Mucosa of gallbladder (tissue), 1 donor: ENCODE data around the gene DUSP9. TPM values are rescaled to one million over a fixed set of nuclear protein-coding genes. Genes with fewer than 3 reads are reported as not detected.

Source experiments
- DNase-seq: peaks from one replicate; pipeline ENCODE4 v3.0.0-alpha.2; 2020; ENCODE audit warnings: low spot score
- total RNA-seq: library from RNA; stranded (reverse); gene quantifications from one replicate; pipeline ENCODE4 v1.2.1, GENCODE V29; 2021
- donor health status: DM: no; HTN: no; CAD: no.

DUSP9 gene
- total RNA-seq, 1 donor from 2014 or later, result 0.12 TPM

DNA sequence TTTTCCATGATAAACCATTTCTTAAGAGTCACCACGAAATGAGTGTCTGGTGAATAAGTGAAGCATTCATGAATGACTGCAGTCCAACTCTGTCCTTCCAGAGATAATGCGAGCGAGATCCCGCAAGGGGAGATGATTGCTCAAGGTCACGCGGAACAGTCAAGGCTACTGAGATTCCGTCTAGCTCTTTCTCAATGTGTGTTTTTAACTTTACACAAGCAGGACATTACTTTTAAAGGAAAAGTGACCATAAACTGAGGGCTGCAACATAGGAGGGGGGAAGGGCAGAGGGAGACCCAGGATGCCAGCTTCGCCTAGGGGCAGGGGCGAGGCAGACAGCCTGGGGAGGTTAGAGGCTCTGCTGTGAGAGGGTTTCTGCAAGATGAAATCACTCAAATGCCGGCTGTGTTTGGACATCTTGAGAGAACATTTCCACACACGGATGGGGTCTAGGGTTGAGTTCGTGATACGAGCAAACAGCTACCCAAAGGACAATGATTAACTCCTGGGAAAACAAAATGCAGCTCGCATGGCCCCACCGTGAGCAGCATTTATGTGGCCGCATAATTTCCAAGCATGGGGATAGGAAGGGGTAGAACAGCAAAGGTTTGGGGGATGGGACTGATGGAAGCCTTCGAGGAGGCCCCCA is 24.2 kb upstream of the DUSP9 start:
- no peak for DNase-seq

DNA sequence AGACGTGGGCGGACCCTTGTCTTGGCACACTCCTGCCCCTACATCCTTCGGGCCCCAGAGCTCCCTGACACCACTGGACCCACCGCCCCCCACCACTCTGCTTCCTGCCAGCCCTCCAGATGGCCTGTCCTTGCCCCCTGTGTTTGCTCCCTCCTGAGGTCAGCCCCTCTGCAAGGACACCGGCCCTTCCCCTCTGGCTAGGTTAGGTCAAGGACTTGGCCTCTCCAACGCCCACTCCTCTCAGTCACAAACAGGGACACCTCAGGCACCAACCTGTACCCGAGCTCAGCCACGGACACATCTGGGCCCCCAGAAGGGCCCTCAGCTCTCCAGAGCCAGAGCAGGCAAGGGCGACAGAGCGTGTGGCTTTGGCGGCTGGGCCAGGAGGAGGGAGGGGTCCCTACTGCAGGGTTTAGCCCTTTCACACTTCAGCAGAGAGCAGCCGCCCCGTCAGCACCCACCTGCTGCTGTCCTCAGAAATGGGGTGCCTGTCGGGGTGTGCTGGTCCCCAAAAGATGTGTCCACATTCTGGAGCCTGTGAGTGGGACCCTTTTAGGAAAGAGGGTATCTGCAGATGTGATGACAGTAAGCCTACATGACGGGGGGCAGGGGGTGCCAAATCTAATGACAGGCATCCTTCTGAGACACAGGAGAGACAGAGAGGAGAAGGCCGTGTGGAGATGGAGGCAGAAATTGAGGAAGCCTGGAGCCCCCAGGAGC is 23.5 kb upstream of the DUSP9 start:
- DNase-seq, result no peak

DNA sequence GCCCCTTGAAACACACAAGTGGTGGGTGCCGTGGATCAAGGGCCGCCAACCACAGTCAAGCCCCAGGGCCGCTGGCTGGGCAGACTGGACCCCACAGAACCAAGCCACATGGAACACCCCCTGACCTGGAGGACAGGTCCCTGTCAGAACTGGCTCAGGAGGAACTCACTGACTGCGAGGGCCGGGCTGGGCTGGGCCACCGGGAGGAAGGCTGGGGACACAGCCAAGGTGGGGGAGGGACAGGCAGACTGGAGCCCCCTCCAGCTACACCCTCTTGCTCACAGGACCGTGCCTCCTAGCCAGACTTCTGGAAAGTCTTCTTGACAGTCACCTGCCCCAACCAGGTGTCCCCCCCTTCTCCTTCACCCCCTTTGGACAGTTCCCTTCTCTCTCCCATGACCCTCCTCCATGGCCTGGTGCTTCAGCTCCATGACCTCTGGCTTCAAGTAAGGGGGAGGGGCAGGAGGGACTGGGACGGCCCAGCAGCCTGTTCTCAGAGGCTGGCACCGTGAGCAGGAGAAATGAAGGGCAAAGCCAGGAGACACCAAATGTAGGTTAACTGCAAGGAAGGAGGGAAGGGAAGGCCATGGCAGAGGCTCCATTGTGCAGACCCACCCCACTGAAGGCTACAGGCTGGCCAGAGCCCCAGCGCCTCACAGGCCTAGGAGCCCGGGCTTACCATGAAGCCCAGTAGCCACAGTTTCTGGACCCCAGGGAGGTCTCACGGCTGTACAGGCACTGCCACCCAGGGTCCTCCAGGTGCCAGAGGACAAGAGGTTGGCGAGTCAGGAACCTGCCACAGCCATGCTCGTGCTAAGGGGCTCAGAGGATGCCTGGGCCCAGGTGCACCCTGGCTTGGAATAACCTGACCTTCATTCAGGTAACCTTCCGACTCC is 22.6 kb upstream of the DUSP9 start:
- no peak for DNase-seq

DNA sequence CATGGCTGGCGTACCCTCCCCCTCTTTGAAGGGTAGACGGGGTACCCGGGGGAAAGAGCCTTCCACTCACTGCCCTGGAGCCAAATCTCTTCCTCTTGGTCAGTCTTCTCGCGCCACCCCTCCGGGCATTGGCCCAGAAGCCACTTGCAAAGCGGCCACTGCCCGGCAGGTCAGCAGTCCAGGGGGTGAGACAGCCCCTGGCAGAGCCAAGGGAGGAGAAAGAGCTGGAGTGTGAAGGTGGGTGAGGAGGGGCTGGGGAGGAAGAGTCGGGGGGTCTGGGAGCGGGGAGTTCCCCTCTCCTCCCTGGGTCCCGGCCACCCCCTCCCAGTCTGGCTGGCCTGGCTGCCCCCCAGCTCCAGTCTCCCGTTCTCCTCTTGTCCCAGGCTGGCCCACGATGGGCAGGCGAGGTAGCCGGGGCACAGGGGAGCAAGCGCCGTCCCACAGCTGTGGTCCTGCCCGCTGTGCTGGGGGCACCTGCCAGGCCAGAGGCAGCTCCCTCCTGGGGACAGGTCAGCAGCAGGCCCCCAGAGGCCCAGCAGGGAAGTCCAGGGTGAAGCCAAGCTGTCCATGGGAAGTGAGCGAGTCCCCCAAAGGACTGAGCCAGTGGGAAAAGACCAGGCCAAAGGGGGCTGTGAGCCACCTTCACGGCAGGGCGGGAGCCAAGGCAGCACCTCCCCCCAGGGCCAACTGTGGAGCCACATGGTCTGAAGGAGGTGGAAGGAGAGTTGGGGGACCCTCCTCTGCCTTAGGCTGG is 21.6 kb upstream of the DUSP9 start:
- no peak for DNase-seq

DNA sequence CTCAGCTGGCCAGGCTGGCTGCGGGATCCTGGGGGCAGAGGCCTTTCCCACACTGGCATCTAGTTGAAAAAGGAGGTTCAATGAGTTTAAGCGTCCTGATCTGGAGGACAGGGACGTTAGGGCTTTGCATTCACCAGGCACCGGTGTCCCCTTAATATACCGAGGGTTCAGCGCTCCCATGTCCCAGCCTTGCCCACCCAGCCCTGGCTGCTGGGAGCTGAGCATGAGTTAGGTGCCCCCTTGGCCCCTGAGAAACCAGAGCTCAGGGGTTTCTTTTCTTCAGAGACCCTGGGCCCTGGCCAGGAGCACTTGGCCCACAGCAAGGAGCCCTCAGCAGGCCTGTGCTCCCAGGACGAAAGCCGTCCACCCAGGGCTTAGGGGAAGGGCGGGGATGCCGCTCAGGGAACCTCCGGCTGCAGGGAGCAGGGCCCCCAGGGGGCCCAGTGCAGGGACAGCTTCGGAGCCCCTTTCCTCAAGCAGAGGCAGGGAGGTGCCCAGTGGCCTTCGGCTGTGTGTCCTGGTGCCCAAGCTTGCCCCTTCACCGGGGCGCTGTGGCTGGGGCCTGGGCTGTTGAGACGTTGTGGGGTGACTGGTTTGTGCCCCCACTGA is 20.9 kb upstream of the DUSP9 start:
- no peak for DNase-seq

DNA sequence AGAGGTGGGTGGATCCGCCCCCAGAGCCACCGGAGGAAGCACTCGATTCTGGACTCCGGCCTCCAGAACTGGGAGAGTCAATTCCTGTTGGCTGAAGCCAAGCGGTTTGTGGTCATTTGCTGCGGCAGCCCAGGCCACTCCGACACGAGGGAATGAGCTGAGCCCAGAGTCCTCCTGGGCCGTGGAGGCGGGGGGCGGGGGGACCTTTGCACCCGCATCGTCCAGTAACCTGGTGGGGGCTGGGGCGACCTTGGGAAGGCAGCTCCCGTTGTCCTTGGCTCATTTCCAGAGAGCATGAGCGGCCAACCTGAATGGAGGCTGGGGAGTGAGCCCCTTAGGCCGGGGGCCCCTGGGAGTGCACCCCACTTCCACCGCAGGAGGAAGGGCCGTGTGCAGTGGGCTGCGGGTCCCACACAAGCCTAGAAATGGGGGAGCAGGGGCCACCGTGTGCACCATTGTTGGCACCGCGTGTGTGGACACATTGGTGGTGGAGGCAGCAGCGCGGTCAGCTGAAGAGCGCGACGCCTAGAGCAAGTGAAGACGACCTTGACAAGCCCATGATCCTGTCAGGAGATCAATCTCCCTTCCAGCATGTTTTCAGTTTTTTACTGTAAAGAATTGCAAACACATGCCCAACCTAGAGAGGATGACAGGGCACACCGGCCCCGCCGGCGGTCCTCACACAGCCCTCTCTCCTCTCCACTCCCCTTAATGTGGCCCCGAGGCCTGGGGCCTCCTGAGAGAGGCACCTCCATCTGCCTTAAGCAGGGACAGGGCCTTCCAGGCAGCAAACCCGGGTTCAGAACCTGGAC is 19.9 kb upstream of the DUSP9 start:
- no peak for DNase-seq

DNA sequence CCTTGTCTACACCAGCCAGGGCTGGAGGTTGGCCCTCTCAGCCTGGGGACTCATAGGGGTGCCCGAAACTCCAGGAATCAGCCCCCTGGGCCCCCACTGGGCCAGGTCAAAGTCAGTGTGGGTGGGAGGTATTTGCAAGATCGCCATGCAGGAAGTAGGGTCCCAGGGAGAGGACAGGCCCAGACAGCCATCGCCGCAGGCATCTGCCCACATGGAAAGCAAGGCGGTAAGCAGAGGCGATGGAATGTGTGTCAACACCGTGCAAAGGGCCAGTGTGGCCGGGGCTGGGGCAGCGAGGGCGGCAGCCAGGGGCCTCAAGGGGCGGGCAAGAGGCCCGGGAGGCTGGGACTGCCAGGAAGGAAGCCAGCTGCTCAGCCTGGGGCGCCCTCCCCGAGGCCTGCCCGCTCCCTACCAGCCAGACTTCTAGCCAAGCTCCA is 19.3 kb upstream of the DUSP9 start:
- no peak for DNase-seq

DNA sequence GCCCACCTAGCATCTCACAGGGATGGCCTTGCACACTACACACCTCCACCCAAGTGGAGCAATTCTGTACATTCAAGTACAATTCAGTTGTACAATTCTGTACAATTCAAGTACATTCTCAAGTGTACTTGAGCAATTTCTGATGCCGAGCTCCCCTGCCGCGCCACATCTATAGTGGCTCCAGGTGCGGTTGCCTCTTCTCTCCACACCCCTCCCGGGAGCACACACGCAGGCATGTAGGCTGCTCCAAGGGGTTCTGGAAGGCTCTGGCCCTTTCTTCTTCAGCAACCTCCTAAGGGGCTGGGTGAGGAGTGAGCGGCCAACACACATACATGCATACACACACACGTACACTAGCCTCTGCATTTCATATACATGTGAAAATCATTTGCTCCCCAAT is 18.9 kb upstream of the DUSP9 start:
- no peak for DNase-seq

DNA sequence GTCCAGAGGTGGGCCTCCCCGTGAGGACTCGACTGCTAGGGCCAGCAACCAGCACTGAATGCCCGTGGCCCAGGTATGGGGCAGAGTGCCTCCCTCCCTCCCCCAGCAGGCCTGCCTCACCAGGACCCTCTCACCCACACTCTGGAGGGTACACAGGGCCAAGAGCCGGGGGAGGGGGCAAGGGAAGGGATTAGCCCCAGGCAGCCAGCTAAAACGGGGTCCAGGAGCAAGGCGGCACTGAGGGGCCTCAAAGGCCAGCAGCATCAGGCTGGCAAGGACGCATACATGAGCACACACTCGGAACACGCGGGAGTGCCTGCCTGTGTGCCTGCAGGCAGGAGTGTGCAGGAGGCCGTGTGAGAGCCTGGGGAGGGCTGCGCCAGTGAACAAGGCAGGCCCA is 18.3 kb upstream of the DUSP9 start:
- no peak for DNase-seq

DNA sequence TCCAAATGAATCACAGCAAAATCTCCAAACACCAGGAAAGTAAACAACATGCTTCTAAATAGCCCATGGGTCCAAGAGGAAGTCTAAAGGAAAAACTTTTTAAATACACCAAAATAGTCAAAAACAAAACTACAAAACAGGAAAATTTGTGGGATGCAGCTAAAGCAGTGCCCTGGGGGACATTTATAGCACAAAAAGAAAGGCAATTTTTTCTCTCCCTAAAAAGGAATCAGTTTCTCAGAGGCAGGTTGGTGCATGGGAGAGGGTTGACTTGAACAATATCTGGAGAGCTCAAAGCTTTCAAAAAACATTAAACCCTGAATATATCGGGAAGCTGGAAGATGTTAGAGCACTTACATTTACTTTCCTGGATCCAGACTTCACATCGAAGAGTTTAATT is 15.7 kb upstream of the DUSP9 start:
- DNase-seq, result no peak

DNA sequence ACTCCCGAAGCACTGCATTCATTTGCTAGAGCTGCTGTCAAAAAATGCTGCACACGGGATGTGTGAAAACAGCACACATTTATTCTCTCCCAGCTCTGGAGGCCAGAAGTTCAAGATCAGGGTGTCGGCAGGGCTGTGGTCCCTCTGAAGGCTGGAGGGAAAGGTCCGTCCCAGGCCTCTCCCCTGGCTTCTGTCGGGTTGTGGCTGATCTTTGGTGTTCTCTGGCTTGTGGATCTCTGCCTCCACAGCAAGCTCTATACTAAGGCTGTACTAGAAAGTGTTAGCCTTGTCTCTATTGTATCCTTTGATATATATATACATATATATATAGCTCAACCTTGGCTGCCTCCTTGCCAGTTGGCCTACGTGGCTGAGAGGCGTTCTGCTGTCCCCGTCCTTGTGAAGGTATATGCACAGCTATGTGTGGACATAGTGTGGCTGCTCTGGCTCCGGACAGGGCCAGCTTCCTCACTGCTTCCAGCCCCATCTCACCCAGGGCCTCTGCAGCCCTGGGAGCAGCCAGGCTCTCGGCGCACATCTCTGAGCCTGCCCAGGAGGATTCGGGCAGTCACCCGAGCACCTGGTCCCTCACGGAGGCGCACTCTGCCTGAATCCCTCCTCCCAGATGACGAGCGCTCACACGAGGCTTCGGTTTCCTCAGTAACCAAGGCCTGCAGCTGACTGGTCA is 15.0 kb upstream of the DUSP9 start:
- no peak for DNase-seq

DNA sequence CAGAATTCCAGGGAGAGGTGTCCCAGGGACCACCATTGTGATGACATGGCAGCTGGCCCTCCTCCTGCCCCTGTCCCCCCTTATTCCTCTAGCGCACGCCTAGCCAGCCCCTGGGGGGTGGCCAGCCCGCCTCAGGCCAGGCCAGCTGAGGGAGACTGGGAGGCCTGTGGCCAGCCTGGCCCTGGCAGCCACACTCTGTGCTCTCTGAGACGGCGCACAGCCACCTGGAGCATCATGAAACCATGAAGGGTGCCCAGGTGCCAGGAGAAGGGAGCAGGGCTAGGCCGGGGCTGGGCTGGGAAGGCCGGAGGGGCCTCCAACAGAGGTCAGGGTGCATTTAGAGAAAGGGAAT is 14.4 kb upstream of the DUSP9 start:
- no peak for DNase-seq

DNA sequence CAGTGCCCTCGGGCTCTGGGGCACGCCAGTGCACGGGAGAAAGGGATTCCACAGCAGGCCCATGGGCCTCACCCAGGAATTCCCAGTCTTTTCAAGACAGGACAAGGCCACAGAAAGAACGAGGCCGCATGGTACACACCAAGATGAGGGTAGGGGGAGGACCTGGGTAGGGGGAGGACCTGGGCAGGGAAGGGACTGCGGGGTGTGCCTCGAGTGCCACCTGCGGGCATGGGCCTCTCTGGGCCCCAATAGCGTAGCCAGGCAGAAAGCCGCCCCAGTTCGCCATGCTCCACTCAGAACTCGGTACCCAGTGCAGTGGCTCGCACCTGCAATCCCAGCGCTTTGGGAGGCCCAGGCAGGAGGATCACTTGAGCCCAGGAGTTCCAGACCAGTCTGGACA is 14.0 kb upstream of the DUSP9 start:
- no peak for DNase-seq

DNA sequence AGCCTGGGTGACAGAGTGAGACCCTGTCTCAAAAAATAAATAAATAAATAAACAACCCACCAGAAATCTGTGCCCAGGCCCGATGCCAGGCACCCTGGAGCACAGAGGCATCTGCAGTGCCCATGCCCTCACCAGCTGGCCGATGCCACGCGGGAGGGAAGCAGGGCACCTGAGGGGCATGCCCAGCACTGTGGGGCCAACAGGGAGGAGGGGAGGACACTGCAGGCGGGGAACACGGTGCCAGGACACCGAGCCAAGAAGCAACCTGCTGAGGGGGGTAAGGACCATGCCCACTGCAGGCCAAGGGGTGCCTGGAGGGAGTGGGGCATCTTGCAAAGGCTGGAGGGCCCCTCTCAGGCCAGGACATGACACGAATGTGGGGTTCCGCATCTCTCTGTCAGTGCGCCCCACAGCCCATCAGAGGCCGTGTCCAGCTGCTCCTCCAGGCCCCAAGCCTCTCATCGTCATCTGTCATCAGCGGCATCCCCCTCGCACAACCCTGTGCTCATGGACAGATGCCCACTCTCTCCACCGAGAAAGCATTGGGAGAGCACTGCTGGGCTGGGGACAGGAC is 13.3 kb upstream of the DUSP9 start:
- no peak for DNase-seq

DNA sequence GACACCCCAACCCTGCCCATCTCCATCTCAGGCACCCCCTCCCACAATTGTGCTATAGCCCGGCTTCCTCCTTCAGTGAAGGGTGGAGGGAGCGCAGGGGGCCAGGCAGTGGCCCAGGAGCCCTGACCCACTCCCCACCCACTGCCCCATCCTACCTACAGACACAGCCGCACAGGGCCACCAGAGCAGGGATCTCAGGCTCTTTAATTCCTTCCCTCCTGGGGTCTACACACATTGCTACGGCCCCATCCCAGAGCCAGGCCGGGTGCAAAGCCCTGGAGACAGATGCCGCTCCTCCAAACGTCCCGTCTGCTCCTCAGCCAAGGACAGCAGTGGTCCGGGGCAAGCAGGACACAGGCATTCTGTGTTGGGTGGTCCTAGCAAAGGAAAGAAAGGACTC is 12.8 kb upstream of the DUSP9 start:
- no peak for DNase-seq

DNA sequence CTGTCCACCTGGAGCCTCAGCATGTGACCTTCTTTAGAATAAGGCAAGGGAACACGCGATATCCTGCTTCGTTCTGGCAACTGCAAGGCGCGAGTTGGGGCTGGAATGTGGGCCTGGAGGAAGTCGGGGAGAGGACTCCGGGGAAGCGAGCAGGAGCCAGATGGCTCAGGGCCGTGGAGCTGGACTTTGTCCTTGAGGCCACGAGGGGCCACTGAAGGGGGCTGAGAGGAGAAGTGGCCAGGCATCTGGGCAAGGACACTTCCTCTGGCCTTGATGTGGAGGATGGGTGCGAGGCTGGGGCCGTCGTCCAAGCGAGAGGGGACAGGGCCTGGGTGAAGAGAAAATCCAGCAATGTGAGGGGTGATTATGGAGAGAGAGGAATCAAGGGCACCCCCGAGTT is 12.2 kb upstream of the DUSP9 start:
- no peak for DNase-seq

DNA sequence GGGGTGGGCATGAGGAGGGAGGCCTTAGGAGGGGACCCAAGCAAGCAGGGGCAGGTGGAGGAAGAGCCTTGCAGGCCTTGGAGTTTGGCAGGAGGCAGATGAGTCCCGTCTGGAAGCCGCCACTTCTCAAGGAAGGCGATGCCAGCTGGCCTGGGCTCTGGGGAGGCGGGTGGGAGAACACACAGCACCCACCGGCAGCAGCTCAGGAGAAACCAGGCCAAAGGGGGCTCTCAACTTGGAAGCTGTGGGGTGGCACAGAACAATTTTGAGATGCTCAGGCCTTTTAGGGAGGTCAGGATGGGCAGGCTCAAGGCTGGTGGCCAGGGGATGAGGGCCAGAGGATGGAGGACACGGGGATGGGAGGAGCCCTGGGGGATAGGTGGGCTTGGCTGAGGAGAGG is 11.6 kb upstream of the DUSP9 start:
- DNase-seq, result no peak

DNA sequence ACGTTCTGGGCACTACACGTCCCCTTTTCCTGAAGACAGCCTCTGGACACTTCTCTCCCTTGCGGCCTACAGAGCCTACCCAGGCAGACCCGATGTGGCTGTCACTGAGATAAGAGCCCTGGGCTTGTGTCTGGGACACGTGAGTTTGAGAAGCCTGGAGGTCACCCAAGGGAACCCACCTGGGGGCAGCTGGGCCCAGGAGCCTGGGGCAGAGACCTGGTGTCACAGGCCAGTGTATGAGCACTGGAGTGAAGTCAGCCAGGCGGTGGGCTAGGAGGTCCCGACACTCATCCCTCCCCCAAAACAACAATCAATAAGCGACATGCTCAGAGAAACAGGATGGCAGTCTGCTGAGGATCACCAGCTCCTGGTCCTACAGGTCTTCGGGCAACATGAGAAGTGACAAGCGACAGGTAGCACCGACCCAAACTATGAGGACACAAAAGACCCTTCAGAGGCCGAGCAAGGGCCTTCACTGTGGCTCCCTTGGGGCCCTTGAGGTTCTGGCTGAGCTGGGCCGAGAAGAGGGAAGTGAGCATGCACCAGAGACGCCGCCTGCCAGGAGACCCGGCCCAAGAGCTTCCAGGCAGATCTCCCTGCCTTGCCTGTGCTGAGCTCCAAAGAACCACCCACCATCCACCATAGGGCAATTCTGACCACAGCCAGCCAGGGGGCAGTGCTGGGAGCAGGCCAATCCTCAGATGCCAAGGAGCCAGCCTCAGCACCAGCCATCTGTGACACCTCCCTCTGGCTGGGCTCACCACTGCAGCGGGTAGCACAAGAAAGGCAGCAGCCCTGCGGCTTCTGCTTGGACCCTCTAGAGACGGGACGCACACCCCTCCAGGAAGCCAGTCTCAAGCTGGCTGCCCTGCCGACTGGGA is 11.0 kb upstream of the DUSP9 start:
- no peak for DNase-seq

DNA sequence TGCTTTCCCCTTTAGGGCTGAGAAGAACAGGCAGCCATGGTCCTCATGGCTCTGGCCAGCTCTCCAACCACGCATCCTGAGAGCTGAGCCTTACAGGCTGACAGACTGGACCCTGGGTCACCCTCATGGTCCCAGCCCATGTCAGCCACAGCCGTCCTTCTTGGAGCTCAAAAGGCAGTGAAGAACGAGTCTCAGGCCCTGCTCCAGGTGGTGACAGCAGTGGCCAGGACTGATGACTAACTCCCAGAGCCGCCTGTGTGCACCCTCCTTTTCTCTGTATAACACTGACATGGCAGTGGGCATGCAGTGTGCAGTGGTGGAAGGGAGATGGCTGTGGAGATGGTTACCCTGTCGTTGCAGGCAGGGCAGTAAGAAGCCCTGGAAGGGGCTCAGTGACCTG is 10.3 kb upstream of the DUSP9 start:
- no peak for DNase-seq
